ENCODE data around the gene FCHSD2. TPM values are rescaled to one million over a fixed set of nuclear protein-coding genes. Genes with fewer than 3 reads are reported as not detected.

FCHSD2 gene
- total RNA-seq, 1 experiment from 2014 or later: 7.1 TPM

- Histone ChIP-seq H4K20me1 (ENCODE audit: low read length) (no peaks in the 10 kb centered on the region), H3K4me2 (ENCODE audit: low read length) (no peak overlapping the region)
- BruUV-seq (replicated peaks): no TSS peak
These were observed 140.5 kb downstream of the FCHSD2 start for GRCh38 chr11:73001615-73002014.

GRCh38 chr11:72998676-72999075 lies 143.4 kb downstream of the FCHSD2 start:
- DNase-seq (no peak), ATAC-seq (no peak)
- Histone ChIP-seq H4K20me1 (ENCODE audit: low read length) (no peaks in the 10 kb centered on the region), H3K9me2 (replicated peaks; ENCODE audit: low read length) (no peaks in the 10 kb centered on the region), H3K27ac (ENCODE audit: low read length) (no peak overlapping the region), H3K79me2 (ENCODE audit: low read length) (no peaks in the 10 kb centered on the region), H3K27me3 (ENCODE audit: low read length) (no peaks in the 10 kb centered on the region), H3K4me2 (ENCODE audit: low read length) (no peak overlapping the region), H3K36me3 (ENCODE audit: low read depth, low read length) (no peaks in the 10 kb centered on the region), H3K9ac (ENCODE audit: low read length) (no peak overlapping the region), H3K9me3 (ENCODE audit: low read length) (no peaks in the 10 kb centered on the region), H3K4me3 (ENCODE audit: low read length) (no peak overlapping the region), H2AFZ (ENCODE audit: low read length) (no peak overlapping the region), H3F3A (ENCODE audit: low read length, unreplicated experiment) (no peaks in the 10 kb centered on the region), H3K4me1 (ENCODE audit: insufficient read depth, low read length) (peaks cover 14% of the 10 kb centered on the region)
- intact Hi-C loops (cut with micrococcal nuclease): no loop called here
- CTCF ChIA-PET: no interaction called here
- POLR2A ChIA-PET (ENCODE audit: unreplicated experiment): no interaction called here
- TF ChIP-seq CTCF (conservative IDR thresholded peaks at IDR 0.05; ENCODE audit: low read depth, low read length): no peak
- no peak for TF ChIP-seq EZH2phosphoT487 (IDR thresholded peaks at IDR 0.05; ENCODE audit: borderline replicate concordance, low read length)
- TF ChIP-seq EZH2 (IDR thresholded peaks at IDR 0.05; ENCODE audit: low read length, unreplicated experiment): no peak
- no TSS peak for BruUV-seq (replicated peaks)

More at GRCh38 chr11:73001615-73002014, 140.5 kb downstream of the FCHSD2 start:
- Histone ChIP-seq H3K36me3 (ENCODE audit: low read depth, low read length) (no peaks in the 10 kb centered on the region), H3K9me2 (replicated peaks; ENCODE audit: low read length) (no peaks in the 10 kb centered on the region), H3F3A (ENCODE audit: low read length, unreplicated experiment) (no peaks in the 10 kb centered on the region), H3K4me3 (ENCODE audit: low read length) (no peak overlapping the region), H3K27ac (ENCODE audit: low read length) (no peak overlapping the region), H3K27me3 (ENCODE audit: low read length) (no peaks in the 10 kb centered on the region), H3K4me1 (ENCODE audit: insufficient read depth, low read length) (peaks cover 14% of the 10 kb centered on the region), H3K9ac (ENCODE audit: low read length) (no peak overlapping the region), H2AFZ (ENCODE audit: low read length) (no peak overlapping the region), H3K79me2 (ENCODE audit: low read length) (no peaks in the 10 kb centered on the region), H3K9me3 (ENCODE audit: low read length) (no peaks in the 10 kb centered on the region)
- no peak for ATAC-seq
- intact Hi-C loops (cut with micrococcal nuclease): no loop called here
- ChIA-PET POLR2A (ENCODE audit: unreplicated experiment) (no interaction called here), CTCF (interaction anchor here (0.5 kb wide), 1 partner anchor 141 kb away, joined by 3 read pairs; the partner anchor contains the start of gene FCHSD2)
- DNase-seq: no peak
- TF ChIP-seq EZH2phosphoT487 (IDR thresholded peaks at IDR 0.05; ENCODE audit: borderline replicate concordance, low read length) (no peak), CTCF (conservative IDR thresholded peaks at IDR 0.05; ENCODE audit: low read depth, low read length) (no peak), EZH2 (IDR thresholded peaks at IDR 0.05; ENCODE audit: low read length, unreplicated experiment) (no peak)

- Histone ChIP-seq H3K4me3 (ENCODE audit: low read length) (no peak overlapping the region), H3K9me3 (ENCODE audit: low read length) (no peaks in the 10 kb centered on the region), H4K20me1 (ENCODE audit: low read length) (no peaks in the 10 kb centered on the region), H3F3A (ENCODE audit: low read length, unreplicated experiment) (no peaks in the 10 kb centered on the region), H3K9me2 (replicated peaks; ENCODE audit: low read length) (no peaks in the 10 kb centered on the region), H3K27ac (ENCODE audit: low read length) (no peak overlapping the region), H2AFZ (ENCODE audit: low read length) (no peak overlapping the region), H3K27me3 (ENCODE audit: low read length) (no peaks in the 10 kb centered on the region), H3K9ac (ENCODE audit: low read length) (no peak overlapping the region), H3K79me2 (ENCODE audit: low read length) (no peaks in the 10 kb centered on the region), H3K4me1 (ENCODE audit: insufficient read depth, low read length) (peaks cover 14% of the 10 kb centered on the region), H3K36me3 (ENCODE audit: low read depth, low read length) (no peaks in the 10 kb centered on the region), H3K4me2 (ENCODE audit: low read length) (no peak overlapping the region)
- intact Hi-C loops (cut with micrococcal nuclease): no loop called here
- ChIA-PET POLR2A (ENCODE audit: unreplicated experiment) (no interaction called here), CTCF (no interaction called here)
- no peak for TF ChIP-seq EZH2 (IDR thresholded peaks at IDR 0.05; ENCODE audit: low read length, unreplicated experiment)
- TF ChIP-seq CTCF (conservative IDR thresholded peaks at IDR 0.05; ENCODE audit: low read depth, low read length): no peak
- no peak for TF ChIP-seq EZH2phosphoT487 (IDR thresholded peaks at IDR 0.05; ENCODE audit: borderline replicate concordance, low read length)
- no TSS peak for BruUV-seq (replicated peaks)
- no peak for ATAC-seq
- DNase-seq: no peak
These were observed 145.2 kb downstream of the FCHSD2 start for GRCh38 chr11:72996959-72997358.
